ENCODE measurements around the gene INS.
"Not testable (repeated sequence)": the region's sequence is repeated elsewhere in the genome, so short reads cannot be mapped to it uniquely, and the experiment has no call there.

Gene INS

DNA sequence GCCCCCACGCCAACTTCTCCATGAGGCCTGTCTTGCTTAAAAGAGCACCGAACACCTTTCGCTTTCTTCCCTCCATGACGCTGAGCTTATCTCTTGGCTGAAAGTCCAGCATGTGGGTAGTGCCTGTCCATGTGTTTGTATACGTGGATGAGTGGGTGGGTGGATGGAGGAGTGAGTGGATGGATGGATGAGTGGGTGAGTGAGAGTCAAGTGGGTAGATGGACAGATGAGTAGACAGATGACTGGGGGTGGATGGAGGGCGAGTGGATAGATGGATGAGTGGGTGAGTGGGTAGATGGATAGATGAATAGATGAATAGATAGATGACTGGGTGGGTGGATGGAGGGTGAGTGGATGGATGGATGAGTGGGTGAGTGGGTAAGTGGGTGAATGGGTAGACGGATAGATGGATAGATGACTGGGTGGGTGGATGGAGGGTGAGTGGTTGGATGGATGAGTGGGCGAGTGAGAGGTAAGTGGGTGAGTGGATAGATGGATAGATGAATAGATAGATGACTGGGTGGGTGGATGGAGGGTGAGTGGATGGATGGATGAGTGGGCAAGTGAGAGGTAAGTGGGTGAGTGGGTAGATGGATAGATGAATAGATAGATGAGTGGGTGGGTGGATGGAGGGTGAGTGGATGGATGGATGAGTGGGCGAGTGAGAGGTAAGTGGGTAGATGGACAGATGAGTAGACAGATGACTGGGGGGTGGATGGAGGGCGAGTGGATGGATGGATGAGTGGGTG is 36.1 kb downstream of the INS start:
- peaks cover 69 to 75% of the 10 kb centered on the region in 2 donors for H3K27me3 Mint-ChIP-seq
- H3K36me3 Mint-ChIP-seq; ATAC-seq (replicated peaks): not testable (repeated sequence)

DNA sequence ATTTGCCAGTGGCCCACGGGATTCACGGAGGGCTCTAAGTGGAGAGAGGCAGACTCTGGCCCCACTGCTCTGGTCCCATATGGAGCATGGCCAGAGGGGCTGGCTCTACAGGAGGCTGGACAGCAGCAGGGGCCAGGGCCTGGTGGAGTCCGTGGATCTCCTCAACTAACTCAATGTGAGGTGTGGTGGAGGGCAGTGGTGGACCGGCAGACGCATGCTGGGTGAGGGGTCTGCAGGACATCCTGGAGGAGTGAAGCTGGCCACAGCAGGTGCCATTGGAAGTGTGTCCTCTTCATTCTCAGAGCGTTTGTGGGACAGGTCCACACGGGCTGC is 37.4 kb downstream of the INS start:
- Mint-ChIP-seq H3K4me3 (no peak overlapping the region), H3K4me1 (peaks cover 0 to 3% of the 10 kb centered on the region in 2 donors), H3K36me3 (no peaks in the 10 kb centered on the region), H3K27me3 (peaks cover 63 to 71% of the 10 kb centered on the region in 2 donors), H3K27ac (no peak overlapping the region), H3K9me3 (peaks cover 10 to 24% of the 10 kb centered on the region in 2 donors)
- ATAC-seq (replicated peaks) (no peak), DNase-seq (no peak)

More for the DNA sequence above, 36.1 kb downstream of the INS start:
- H3K27ac Mint-ChIP-seq, H3K4me1 Mint-ChIP-seq, DNase-seq, H3K4me3 Mint-ChIP-seq: not testable (repeated sequence)
- peaks cover 10 to 24% of the 10 kb centered on the region in 2 donors for H3K9me3 Mint-ChIP-seq

DNA sequence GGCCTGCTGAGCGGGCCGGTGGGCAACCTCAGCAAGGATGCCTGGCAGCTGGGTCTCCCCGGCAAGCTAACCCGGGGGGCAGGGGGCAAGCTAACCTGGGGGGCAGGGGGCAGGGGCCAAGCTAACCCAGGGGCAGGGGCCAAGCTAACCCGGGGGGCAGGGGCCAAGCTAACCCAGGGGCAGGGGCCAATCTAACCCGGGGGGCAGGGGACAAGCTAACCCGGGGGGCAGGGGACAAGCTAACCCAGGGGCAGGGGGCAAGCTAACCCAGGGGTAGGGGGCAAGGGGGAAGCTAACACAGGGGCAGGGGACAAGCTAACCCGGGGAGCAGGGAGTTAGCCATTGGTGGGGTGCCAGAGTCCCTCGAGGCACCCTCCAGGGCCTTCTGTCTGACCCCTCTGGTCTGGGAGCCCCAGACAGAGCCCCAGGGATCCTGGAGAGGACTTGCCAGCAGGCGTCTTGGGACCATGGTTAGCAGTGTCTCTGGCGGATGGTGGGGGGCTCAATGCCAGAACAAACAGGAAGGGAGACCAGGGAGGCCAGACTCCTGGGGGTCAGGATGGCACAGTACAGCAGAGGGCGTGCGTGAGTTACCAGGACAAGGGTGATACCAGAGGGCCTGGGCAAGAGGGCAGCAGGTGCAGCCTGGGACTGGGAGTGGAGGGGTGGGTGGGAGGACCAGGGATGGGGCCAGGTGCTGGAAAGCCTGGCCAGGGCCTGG is 37.9 kb downstream of the INS start:
- Mint-ChIP-seq H3K4me1 (peaks cover 0 to 3% of the 10 kb centered on the region in 2 donors), H3K4me3 (no peak overlapping the region), H3K27ac (no peak overlapping the region), H3K36me3 (no peaks in the 10 kb centered on the region), H3K27me3 (peaks cover 67 to 71% of the 10 kb centered on the region in 2 donors), H3K9me3 (peaks cover 10 to 24% of the 10 kb centered on the region in 2 donors)
- ATAC-seq (replicated peaks) (no peak), DNase-seq (no peak)

DNA sequence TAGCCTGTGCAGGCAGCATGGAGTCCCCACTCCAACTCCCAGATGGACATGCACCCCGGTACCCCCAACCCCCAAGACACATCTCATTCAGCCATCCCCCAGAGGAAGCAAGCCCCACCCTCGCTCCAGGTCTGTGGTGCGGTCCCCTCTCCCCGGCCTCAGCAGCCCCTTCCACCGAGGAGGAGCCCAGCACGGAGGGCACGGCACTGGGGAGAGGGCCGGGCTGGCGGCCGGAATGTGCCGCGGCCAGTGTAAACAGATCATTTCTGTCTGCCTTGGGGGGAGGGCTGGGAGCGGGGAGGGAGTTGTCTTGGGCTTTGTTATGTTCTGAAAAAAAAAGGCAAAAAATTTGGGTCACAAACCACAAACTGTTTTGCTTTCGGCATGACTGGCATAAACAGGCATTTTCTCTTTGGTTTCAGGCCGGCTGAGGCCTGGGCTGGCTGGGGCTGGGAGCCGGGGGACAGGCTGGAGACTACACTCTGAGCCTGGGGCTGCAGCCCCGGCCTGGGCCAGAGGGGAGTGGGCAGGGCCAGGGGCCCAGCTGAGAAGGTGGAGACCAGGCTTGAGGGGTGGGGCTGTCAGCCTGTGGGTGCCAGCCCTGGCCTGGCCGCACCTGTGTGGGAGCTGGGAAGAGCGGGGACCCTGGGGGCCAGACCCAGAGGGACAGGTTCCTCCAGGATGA is 38.6 kb downstream of the INS start:
- ATAC-seq (replicated peaks) (no peak), DNase-seq (no peak)
- peaks cover 11 to 24% of the 10 kb centered on the region in 2 donors for H3K9me3 Mint-ChIP-seq
- H3K27ac Mint-ChIP-seq: no peak overlapping the region
- H3K4me1 Mint-ChIP-seq: peaks cover 0 to 3% of the 10 kb centered on the region in 2 donors
- peaks cover 61 to 68% of the 10 kb centered on the region in 2 donors for H3K27me3 Mint-ChIP-seq
- no peaks in the 10 kb centered on the region for H3K36me3 Mint-ChIP-seq
- H3K4me3 Mint-ChIP-seq: no peak overlapping the region

DNA sequence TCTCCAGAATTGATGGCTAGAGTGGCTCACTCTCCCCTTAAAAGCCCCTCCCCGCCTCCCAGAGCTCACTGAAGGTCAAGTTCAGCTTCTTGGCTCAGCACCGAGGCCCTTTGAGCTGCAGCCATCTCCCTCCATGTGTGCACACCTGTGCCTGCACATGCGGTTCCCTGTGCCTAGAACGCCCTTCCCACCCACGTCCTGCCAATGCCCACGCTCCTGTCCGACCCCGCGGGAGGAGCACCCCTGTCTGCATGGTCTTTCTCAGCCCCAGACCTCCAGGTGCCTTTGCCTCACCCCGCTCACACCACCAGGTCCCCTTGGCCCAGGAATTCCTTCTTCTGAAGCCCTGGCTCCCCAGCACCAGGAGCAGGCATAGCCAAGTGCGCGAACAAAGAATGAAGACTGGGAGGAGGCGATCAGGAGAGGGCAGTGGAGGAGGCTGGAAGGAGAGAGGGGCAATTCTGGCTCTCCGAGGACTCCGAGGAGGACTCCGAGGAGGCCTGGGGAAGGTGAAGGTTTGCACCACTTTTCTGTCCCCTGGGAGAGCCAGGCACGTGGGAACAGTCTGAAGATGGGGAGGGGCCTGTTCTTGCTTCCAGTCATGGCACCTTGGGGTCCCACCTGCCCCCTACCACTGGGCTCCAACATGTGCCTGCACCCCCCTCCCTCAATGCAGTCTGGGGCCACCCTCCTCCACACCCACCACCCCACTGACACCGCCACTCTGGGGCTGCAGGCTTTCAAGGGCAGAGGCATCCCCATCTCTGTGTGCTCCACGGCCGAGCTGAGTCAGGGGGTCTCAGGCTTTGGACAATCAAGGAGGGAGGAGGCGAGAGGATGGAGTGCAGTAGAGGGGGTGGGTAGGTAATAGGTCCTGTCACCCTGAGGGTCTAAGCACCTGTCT is 39.5 kb downstream of the INS start:
- DNase-seq (no peak), ATAC-seq (replicated peaks) (no peak)
- Mint-ChIP-seq H3K36me3 (no peaks in the 10 kb centered on the region), H3K4me3 (no peak overlapping the region), H3K4me1 (peaks cover 0 to 3% of the 10 kb centered on the region in 2 donors), H3K27ac (no peak overlapping the region), H3K27me3 (peaks cover 56 to 65% of the 10 kb centered on the region in 2 donors), H3K9me3 (peaks cover 13 to 24% of the 10 kb centered on the region in 2 donors)

DNA sequence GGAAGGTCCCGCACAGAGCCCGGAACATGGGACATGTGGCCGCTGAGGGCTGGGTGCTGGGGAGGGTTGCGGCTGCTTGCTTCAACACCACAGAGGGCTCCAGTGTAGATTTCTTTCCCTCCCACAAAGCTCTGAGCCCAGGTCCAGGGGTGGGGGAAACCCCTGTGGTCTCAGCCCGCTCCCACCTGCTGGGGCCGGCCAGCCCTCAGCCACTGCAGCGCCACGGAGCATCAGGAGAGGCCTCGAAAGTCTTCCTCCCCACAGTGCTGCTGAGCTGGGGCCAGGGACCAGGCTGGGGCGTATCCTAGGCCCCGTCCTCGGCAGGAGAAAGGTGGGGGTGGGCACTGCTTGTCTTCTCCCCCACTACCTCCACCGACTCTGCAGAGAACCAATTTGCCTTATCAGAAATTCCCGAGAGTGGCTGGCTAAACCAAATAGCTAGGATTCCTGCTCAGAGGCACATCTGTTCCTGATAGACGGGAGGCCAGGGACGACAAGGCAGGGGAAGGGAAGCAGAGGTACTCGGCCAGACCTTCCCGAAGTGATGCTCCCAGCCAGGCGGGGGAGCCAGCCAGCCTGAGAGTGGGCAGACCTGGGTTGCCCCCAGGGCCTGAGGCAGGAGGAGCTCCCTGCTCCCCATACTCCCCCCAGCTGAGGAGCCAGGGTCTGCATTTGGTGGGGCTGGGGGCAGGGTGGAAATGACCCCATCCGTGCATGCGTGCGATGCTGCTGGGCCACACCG is 40.5 kb downstream of the INS start:
- H3K9me3 Mint-ChIP-seq: peaks cover 14 to 19% of the 10 kb centered on the region in 2 donors
- no peak overlapping the region for H3K4me3 Mint-ChIP-seq
- ATAC-seq (replicated peaks): no peak
- peaks cover 52 to 59% of the 10 kb centered on the region in 2 donors for H3K27me3 Mint-ChIP-seq
- H3K36me3 Mint-ChIP-seq: peaks cover 0 to 3% of the 10 kb centered on the region in 2 donors
- no peak overlapping the region for H3K27ac Mint-ChIP-seq
- no peak for DNase-seq
- peaks cover 0 to 3% of the 10 kb centered on the region in 2 donors for H3K4me1 Mint-ChIP-seq

DNA sequence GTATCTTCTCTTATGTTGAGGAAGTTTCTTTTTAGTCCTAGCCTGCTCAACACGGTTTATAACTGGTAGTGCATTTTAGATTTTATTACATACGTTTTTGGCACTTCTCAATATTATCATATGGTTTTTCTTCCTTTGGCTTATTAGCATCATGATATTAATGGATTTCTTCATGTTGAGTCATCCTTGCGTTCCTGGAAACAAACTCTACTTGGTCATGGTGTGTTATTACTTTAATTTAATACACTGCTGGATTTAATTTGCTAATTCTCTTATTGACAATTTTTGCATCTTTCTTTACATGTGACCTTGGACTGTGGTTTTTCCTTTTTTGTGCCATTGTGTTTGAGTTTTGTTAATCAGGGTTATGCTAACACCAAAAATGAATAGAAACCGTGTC is 42.3 kb downstream of the INS start:
- ATAC-seq (replicated peaks) (no peak), DNase-seq (no peak)
- Mint-ChIP-seq H3K27ac (no peak overlapping the region), H3K36me3 (peaks cover 0 to 3% of the 10 kb centered on the region in 2 donors), H3K4me3 (no peak overlapping the region), H3K4me1 (no peaks in the 10 kb centered on the region), H3K27me3 (peaks cover 35 to 46% of the 10 kb centered on the region in 2 donors), H3K9me3 (peaks cover 7% of the 10 kb centered on the region in 2 donors)

DNA sequence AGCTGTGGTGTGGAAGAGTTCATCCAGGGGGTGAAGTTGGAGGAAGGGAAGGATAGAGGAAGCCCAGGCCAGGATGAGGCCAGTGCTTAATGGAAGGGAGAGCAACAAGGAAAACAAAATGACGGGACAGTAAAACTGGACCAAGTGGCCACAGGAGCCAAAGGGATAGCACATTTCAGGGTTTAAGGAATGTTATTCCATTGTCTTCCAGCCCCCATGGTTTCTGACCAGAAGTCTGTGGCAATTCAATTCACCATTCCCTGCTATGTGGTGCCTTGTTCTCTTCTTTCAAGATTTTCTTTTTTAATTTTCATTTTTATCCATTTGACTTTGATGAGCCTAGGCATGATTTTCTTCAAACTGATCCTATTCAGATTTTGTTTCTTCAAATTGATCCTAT is 44.3 kb downstream of the INS start:
- Mint-ChIP-seq H3K4me1 (no peaks in the 10 kb centered on the region), H3K9me3 (peaks cover 5 to 7% of the 10 kb centered on the region in 2 donors), H3K4me3 (no peak overlapping the region), H3K27me3 (peaks cover 24 to 30% of the 10 kb centered on the region in 2 donors), H3K36me3 (peaks cover 0 to 3% of the 10 kb centered on the region in 2 donors), H3K27ac (no peak overlapping the region)
- DNase-seq (no peak), ATAC-seq (replicated peaks) (no peak)

DNA sequence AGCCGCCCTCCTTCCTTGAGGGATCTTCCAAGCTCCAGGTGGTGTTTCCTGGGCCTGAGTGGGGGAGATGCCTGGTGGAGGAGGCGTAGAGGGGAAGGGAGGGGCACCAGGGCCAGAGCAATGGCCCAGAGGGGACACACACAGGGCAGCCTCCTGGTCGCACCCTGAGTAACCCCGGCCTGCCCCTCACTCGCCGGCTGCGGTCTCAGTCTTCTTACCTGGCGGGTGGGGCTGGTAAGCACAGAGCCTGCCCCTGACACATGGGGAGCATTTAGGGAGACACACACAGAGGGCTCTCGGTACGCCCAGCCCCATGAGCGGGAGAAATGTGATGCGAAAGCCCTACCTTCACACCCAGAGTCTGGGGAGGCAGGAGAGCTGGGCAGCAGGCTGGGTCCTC is 45.7 kb downstream of the INS start:
- H3K9me3 Mint-ChIP-seq: peaks cover 5 to 7% of the 10 kb centered on the region in 2 donors
- H3K27ac Mint-ChIP-seq: no peak overlapping the region
- H3K4me1 Mint-ChIP-seq: no peaks in the 10 kb centered on the region
- DNase-seq (no peak), ATAC-seq (replicated peaks) (no peak)
- peaks cover 0 to 3% of the 10 kb centered on the region in 2 donors for H3K36me3 Mint-ChIP-seq
- peaks cover 18 to 22% of the 10 kb centered on the region in 2 donors for H3K27me3 Mint-ChIP-seq
- H3K4me3 Mint-ChIP-seq: no peak overlapping the region

DNA sequence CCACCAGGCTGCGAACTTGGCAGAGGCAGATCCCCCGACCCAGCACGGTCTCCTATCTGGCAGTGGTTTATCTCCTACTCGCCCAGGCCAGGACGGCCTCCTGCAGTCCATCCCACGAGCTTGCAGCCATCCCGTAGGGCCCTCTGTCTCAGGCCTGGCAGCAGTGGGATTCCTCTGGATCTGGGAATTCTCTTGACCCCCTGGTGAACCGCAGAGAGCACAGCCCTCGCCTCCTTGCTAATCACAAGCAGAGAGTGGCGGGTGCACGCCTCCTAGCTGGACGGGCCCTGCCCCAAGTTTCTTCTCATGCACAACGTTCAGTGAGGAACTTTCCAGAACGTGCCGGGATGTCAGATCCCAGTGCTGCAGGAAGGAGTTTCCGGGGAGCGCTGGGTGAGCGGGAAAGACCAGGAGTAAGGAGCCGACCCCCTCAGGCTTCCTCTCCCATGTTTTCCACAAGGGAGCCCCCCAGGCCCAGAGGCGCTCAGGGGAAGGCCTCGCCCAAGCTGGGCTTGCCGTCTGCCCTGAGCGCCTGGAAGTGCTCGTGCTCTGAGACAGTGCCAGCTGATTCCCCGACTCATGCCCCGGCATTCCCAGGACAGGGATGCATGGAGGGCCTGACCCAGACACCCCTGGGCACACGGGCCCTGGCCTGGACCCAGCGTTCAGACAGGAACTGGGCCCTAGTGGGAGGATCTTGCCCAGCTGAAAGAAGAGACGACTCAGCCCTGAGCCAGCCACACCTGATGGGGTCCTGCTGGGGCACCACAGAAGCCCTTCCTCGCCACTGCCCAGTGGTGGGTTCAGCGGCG is 46.4 kb downstream of the INS start:
- ATAC-seq (replicated peaks): no peak
- H3K27me3 Mint-ChIP-seq: peaks cover 13 to 15% of the 10 kb centered on the region in 2 donors
- no peak for DNase-seq
- H3K4me3 Mint-ChIP-seq: no peak overlapping the region
- H3K36me3 Mint-ChIP-seq: peaks cover 0 to 3% of the 10 kb centered on the region in 2 donors
- H3K9me3 Mint-ChIP-seq: peaks cover 5 to 7% of the 10 kb centered on the region in 2 donors
- H3K4me1 Mint-ChIP-seq: no peaks in the 10 kb centered on the region
- no peak overlapping the region for H3K27ac Mint-ChIP-seq

DNA sequence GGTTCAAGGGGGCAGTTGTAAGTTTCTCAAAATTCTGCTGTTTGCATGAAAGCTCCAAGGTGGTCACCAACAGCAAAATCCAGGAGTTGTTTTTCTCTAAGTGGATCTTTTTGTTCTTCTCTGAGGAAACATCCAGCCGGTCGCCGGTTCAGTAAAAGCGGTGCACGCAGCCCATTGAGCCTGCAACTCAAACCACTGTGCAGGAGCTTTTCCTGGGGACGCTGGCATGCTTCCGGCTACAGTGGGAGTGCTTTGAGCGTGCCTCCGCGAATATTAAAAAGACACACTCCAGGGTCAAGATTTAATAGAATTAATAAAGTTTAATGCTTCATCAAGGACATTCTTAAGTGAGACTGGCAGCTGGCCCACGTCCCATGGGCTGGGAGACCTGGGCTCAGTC is 47.2 kb downstream of the INS start:
- no peaks in the 10 kb centered on the region for H3K4me1 Mint-ChIP-seq
- no peak overlapping the region for H3K4me3 Mint-ChIP-seq
- peaks cover 5 to 7% of the 10 kb centered on the region in 2 donors for H3K9me3 Mint-ChIP-seq
- peaks cover 0 to 3% of the 10 kb centered on the region in 2 donors for H3K36me3 Mint-ChIP-seq
- H3K27ac Mint-ChIP-seq: no peak overlapping the region
- DNase-seq (no peak), ATAC-seq (replicated peaks) (no peak)
- peaks cover 11 to 13% of the 10 kb centered on the region in 2 donors for H3K27me3 Mint-ChIP-seq

DNA sequence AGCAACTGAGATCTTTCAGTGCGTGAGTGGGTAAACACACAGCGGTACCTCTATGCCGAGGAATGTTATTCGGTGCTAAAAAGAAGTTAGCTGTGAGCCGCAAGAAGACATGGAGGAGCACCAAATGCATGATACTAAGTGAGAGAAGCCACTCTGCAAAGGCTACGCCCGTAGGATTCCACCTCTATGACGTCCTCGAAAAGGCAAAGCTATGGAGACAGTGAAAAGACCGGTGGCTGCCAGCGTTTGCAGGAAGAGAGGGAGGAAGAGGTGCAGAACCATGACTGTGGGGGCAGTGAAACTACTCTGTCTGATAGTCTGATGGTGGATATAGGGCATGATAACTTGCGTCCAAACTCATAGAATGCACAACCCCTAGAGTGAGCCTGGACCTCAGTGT is 50.5 kb downstream of the INS start:
- no peak overlapping the region for H3K4me3 Mint-ChIP-seq
- no peak for DNase-seq
- no peaks in the 10 kb centered on the region for H3K36me3 Mint-ChIP-seq
- H3K9me3 Mint-ChIP-seq: no peaks in the 10 kb centered on the region
- no peak overlapping the region for H3K27ac Mint-ChIP-seq
- peaks cover 4 to 12% of the 10 kb centered on the region in 2 donors for H3K27me3 Mint-ChIP-seq
- ATAC-seq (replicated peaks): no peak
- peaks cover 2 to 5% of the 10 kb centered on the region in 2 donors for H3K4me1 Mint-ChIP-seq
